ENCODE measurements around the gene TNFSF13. TPM values are rescaled to one million over a fixed set of nuclear protein-coding genes. Genes with fewer than 3 reads are reported as not detected.
A peak's percentile ranks its signal among the peaks of the same experiment; 100 is the strongest.

TNFSF13 gene
- total RNA-seq, 1 experiment from 2014 or later: 0.94 TPM

GRCh38 chr17:7580604-7581575, 22.3 kb downstream of the TNFSF13 start:
- Histone ChIP-seq H3T11ph (ENCODE audit: low read length) (no peak overlapping the region), H2BK5ac (ENCODE audit: insufficient read length, low read length) (no peak overlapping the region), H2BK15ac (ENCODE audit: low read depth, low read length) (no peak overlapping the region), H2BK12ac (ENCODE audit: insufficient read length, low read depth, low read length) (no peak overlapping the region), H2AFZ (ENCODE audit: low read length) (no peak overlapping the region), H2BK120ac (ENCODE audit: low read depth, low read length, poor library complexity, severe bottlenecking) (no peak overlapping the region), H3K56ac (ENCODE audit: insufficient read length, low read depth, low read length) (no peak overlapping the region), H4K5ac (ENCODE audit: insufficient read length, low read depth, low read length) (no peak overlapping the region), H4K8ac (replicated peaks; ENCODE audit: insufficient read length, low read depth, low read length) (no peak overlapping the region), H3K23ac (ENCODE audit: insufficient read length, low read depth, low read length) (no peak overlapping the region), H4K91ac (ENCODE audit: insufficient read length, low read depth, low read length) (no peak overlapping the region), H3K23me2 (ENCODE audit: insufficient read length, low read depth, low read length, poor library complexity, severe bottlenecking) (peaks cover 3% of the 10 kb centered on the region), H3K4ac (ENCODE audit: low read depth, low read length) (no peak overlapping the region), H3K18ac (ENCODE audit: insufficient read length, low read depth, low read length) (no peak overlapping the region), H2AK5ac (ENCODE audit: insufficient read length, low read length) (no peak overlapping the region), H3K9ac (ENCODE audit: extremely low read depth, insufficient read length, low read length) (no peak overlapping the region), H3K79me1 (ENCODE audit: insufficient read depth, low read depth, low read length, poor library complexity, severe bottlenecking) (no peaks in the 10 kb centered on the region), H3K4me1 (ENCODE audit: insufficient read depth, low read length) (no peaks in the 10 kb centered on the region), H3K14ac (ENCODE audit: insufficient read depth, low read length) (no peak overlapping the region), H3K27ac (ENCODE audit: insufficient read length, low read depth, low read length) (no peak overlapping the region), H3K79me2 (ENCODE audit: insufficient read depth, low read length) (no peaks in the 10 kb centered on the region; the same call in 1 of the 2 replicates), H3K27me3 (ENCODE audit: insufficient read depth, low read length) (no peaks in the 10 kb centered on the region), H2BK20ac (ENCODE audit: low read depth, low read length, poor library complexity, severe bottlenecking) (no peak overlapping the region), H3K4me2 (ENCODE audit: insufficient read depth, insufficient read length, low read length) (no peak overlapping the region), H3K9me3 (ENCODE audit: control insufficient read depth, low read depth, low read length) (no peaks in the 10 kb centered on the region), H4K20me1 (ENCODE audit: control insufficient read depth, insufficient read depth, insufficient read length) (no peaks in the 10 kb centered on the region)
- H3K27ac Mint-ChIP-seq: peak overlapping the region in 2 of 3 experiments; percentile 64 to 96; a peak in 5 of 7 replicates
- H3K9me3 Mint-ChIP-seq: peaks cover 0 to 3% of the 10 kb centered on the region in 2 experiments; a peak in 1 of 5 replicates
- H3K27me3 Mint-ChIP-seq (ENCODE audit: low read depth): peaks cover 2% of the 10 kb centered on the region
- DNase-seq: peak; percentile 42
- no peak for TF ChIP-seq CTCF (conservative IDR thresholded peaks at IDR 0.05)
- peaks cover 45 to 54% of the 10 kb centered on the region in 2 experiments for H3K4me1 Mint-ChIP-seq
- WGBS (ENCODE audit: extremely low coverage, insufficient read length, low lambda C conversion rate): no CpG with 5 or more reads among the region's 23 CpGs
- peaks cover 33 to 54% (median 45%) of the 10 kb centered on the region in 3 experiments for H3K36me3 Mint-ChIP-seq (ENCODE audit: insufficient read depth in 1 of 3, low read depth in 3 of 3)
- H3K4me3 Mint-ChIP-seq: peak overlapping the region in 1 of 2 experiments; percentile 47; a peak in 3 of 5 replicates
